Chondrocyte (in vitro differentiated cells): ENCODE results near the gene CCDC12. TPM values are rescaled to one million over a fixed set of nuclear protein-coding genes. Genes with fewer than 3 reads are reported as not detected.
A peak's percentile ranks its signal among the peaks of the same experiment; 100 is the strongest.

ENCODE experiments used
- DNase-seq: peaks from one replicate; pipeline ENCODE4 v3.0.0; 2021; ENCODE audit warnings: mixed read lengths, low spot score
- H3K27ac Mint-ChIP-seq: one replicate; pipeline ENCODE4 v1.8.0; 2021; ENCODE audit warnings: mild to moderate bottlenecking, moderate library complexity, mixed read lengths; ENCODE audit not compliant: unreplicated experiment
- H3K27me3 Mint-ChIP-seq: 2 replicates; pipeline ENCODE4 v1.8.0; 2021; ENCODE audit warnings: low read depth, mixed read lengths
- H3K36me3 Mint-ChIP-seq: 2 replicates; pipeline ENCODE4 v1.8.0; 2021; ENCODE audit warnings: low read depth, mixed read lengths
- H3K4me1 Mint-ChIP-seq: 2 replicates; pipeline ENCODE4 v1.8.0; 2021; ENCODE audit warnings: low read depth, mild to moderate bottlenecking, mixed read lengths
- H3K4me3 Mint-ChIP-seq: one replicate; pipeline ENCODE4 v1.8.0; 2021; ENCODE audit warnings: mild to moderate bottlenecking, moderate library complexity, mixed read lengths; ENCODE audit not compliant: unreplicated experiment
- H3K9me3 Mint-ChIP-seq: 2 replicates; pipeline ENCODE4 v1.8.0; 2021; ENCODE audit warnings: low read depth, mixed read lengths
- CTCF ChIP-seq: fragments of 200-600 bp; sonication (generic); IDR thresholded peaks from 2 replicates; pipeline ENCODE4 v1.5.0; 2021; ENCODE audit warnings: antibody characterized with exemption, mild to moderate bottlenecking, moderate library complexity
- total RNA-seq: library from RNA; stranded (reverse); gene quantifications from 3 replicates; pipeline ENCODE4 v1.2.1, GENCODE V29; 2021

Gene CCDC12
- total RNA-seq, 1 donor from 2014 or later, result 21.8 TPM

- peak; percentile 83 for DNase-seq
- H3K27ac Mint-ChIP-seq, result no peak overlapping the region
- no peak overlapping the region for H3K4me3 Mint-ChIP-seq
- H3K36me3 Mint-ChIP-seq, result peaks cover 30% of the 10 kb centered on the region
- TF ChIP-seq CTCF, result no peak
- H3K27me3 Mint-ChIP-seq, result no peaks in the 10 kb centered on the region
- no peaks in the 10 kb centered on the region for H3K9me3 Mint-ChIP-seq
- H3K4me1 Mint-ChIP-seq, result peaks cover 3% of the 10 kb centered on the region
Measured at GRCh38 chr3:46922871-46923558, 53.5 kb downstream of the CCDC12 start.

GRCh38 chr3:46922426-46922825, 54.1 kb downstream of the CCDC12 start:
- H3K9me3 Mint-ChIP-seq, result peaks cover 4% of the 10 kb centered on the region
- H3K27ac Mint-ChIP-seq, result no peak overlapping the region
- H3K4me3 Mint-ChIP-seq, result no peak overlapping the region
- no peak for TF ChIP-seq CTCF
- H3K27me3 Mint-ChIP-seq, result no peaks in the 10 kb centered on the region
- DNase-seq, result no peak
- peaks cover 34% of the 10 kb centered on the region for H3K36me3 Mint-ChIP-seq
- H3K4me1 Mint-ChIP-seq, result peaks cover 3% of the 10 kb centered on the region

- no peak for TF ChIP-seq CTCF
- Mint-ChIP-seq H3K36me3 (peaks cover 37% of the 10 kb centered on the region), H3K9me3 (peaks cover 4% of the 10 kb centered on the region), H3K27ac (no peak overlapping the region), H3K27me3 (no peaks in the 10 kb centered on the region), H3K4me3 (no peak overlapping the region), H3K4me1 (peaks cover 3% of the 10 kb centered on the region)
- peak; percentile 71 for DNase-seq
Measured at GRCh38 chr3:46921871-46922271, 54.7 kb downstream of the CCDC12 start.

- no peak overlapping the region for H3K4me3 Mint-ChIP-seq
- peaks cover 4% of the 10 kb centered on the region for H3K9me3 Mint-ChIP-seq
- no peaks in the 10 kb centered on the region for H3K27me3 Mint-ChIP-seq
- peak; percentile 41 for DNase-seq
- peaks cover 2% of the 10 kb centered on the region for H3K4me1 Mint-ChIP-seq
- H3K36me3 Mint-ChIP-seq, result peaks cover 37% of the 10 kb centered on the region
- TF ChIP-seq CTCF, result no peak
- no peak overlapping the region for H3K27ac Mint-ChIP-seq
Measured at GRCh38 chr3:46921041-46921440, 55.5 kb downstream of the CCDC12 start.

- peaks cover 10% of the 10 kb centered on the region for H3K4me1 Mint-ChIP-seq
- DNase-seq, result no peak
- TF ChIP-seq CTCF, result no peak
- no peaks in the 10 kb centered on the region for H3K27me3 Mint-ChIP-seq
- H3K27ac Mint-ChIP-seq, result no peak overlapping the region
- peaks cover 4% of the 10 kb centered on the region for H3K9me3 Mint-ChIP-seq
- H3K4me3 Mint-ChIP-seq, result no peak overlapping the region
- H3K36me3 Mint-ChIP-seq, result peaks cover 35% of the 10 kb centered on the region
Measured at GRCh38 chr3:46918634-46919033, 57.9 kb downstream of the CCDC12 start.
